ENCODE measurements around the gene ADSL.
A peak's percentile ranks its signal among the peaks of the same experiment; 100 is the strongest.

The ADSL gene

DNA sequence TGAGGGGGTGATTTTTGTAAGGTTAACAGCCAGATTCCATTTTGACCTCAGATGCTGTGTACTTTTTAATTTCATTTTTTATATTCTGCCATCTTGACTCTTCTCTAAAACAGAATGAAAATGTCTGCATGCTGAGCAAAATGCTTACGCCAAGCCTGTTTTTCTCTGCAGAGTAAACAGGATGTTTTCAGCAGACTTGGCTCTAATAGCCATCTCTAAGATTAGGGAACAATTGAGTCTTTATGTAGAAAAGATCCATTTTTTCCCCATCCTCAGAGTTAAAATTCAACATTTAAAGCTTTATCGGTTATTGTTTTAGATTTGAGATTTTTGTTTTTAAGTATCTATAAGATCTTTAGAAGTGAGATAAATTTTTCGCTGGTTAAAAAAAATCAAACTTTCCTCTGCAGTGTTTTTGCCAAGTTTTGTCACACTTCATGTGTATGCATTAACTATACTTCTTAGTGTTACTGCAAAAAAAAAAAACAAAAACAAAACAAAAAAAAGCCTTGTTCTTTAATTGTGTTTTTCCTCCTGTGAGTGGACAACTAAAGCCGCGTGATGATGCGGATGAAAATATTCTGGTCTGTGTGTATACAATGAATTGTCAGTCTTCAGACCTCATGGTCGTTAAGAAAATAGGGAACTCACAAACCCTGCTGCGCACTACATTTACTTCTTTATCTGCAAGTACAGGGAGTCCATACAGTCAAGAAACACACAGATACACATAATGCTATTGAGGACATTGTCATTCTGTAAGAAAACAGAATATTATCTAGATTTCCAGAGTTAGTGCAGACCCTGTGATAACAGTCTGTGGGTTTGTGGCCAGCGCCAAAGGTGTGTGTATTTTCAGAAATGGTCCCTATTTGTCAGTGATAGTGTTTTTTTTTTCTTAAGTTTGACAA, 17.5 kb upstream of the ADSL start:
- no peak for DNase-seq

DNA sequence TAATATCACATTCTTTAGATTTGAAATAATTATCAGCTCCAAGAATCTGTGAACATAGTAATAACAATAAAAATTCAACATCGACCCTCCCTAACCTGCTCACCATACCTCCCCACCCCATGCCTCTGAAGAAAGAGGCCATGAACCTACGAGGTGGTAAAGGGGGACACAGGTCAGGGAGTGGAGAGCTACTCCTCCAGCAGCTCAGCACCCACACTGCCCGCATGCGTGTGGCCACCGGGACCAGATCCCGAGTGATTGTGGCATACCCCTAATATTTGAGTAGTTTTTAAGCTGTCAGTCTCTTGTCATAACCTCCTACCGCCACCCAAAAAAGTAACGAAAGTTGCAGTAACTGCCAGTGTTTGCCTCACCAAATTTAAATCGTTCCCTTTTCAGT, 16.8 kb upstream of the ADSL start:
- no peak for DNase-seq

DNA sequence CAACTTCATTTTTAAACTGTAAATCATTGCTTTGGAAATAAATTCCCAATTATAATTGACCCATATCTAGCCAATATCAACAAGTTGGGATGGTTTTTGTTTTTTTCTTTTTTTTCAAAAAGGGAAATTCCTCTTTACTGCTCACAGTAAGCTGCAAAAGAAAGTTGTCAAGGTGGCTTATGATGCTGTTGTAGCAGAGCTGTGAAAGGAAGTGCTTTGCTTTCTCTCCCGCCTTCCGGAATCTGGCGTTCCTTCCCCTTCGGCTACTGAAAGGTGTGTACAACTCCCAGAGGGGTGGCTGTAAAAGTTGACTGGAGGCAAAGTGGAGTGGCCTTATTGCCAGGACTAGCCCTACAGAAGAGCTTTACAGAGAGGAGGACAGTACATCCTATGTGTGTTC, 16.2 kb upstream of the ADSL start:
- no peak for DNase-seq

DNA sequence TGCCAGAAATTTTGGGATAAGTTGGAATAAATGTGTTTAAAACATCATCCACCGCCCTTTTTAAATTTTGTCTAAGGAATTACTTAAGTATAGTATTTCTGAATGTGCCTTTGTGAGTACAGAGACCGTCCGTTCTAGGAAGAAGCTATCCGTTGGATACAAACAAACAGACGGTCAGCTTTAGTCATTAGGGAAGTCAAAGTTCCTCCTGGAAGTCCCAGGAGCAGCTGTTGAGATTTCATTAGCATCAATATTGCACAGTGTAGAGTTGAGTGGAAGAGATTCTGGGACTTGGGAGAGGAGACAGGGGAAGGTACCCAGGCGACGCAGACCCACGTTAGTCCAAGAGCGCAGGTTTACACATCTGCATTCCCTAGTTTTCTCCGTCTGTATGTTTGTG, 15.7 kb upstream of the ADSL start:
- no peak for DNase-seq

DNA sequence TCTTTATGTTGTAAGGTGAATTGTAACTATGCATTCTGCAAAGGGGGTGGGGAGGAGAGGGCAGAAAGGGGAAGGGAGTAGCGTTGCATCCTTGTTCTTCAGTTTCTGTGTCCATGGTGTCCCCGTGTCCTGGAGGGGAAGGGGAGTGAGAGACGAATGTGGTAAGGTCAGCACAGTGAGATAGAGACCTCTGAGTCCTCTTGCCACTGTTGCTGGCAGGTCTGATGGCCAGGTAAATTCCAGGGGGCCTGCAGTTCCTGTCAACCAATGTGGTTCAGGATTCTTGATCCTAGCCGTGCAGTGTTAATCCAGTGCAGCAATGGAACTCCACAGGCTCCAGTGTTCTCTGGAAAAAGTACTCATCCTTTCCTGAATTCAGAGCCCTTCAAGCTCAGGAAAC, 14.6 kb upstream of the ADSL start:
- no peak for DNase-seq

DNA sequence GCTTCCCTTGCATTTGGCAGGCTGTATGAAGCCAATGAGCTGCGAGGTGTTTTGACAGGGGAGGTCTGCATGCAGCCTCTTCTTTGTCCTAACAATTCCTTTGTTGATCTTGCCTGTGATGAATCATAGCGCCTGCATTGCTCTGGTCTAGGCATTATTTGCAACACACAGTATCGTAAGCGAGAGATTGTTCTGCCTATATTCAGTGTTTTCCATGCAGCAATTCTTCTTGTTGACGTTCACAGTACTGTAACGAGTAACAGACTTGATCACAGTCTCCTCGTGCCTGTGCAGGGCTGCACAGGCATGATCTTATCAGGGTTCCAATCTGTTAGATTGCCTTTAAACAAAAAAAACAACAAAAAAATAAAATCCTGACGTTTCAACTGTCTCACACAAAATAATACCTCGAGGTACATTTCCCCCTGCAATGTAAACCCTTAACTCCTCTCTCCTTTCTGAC, 13.9 kb upstream of the ADSL start:
- DNase-seq = peak; percentile 40

- no peak for DNase-seq
These were observed 12.2 kb upstream of the ADSL start for GRCh38 chr22:40334060-40334459.

- DNase-seq = no peak
These were observed 11.4 kb upstream of the ADSL start for GRCh38 chr22:40334899-40335298.

DNA sequence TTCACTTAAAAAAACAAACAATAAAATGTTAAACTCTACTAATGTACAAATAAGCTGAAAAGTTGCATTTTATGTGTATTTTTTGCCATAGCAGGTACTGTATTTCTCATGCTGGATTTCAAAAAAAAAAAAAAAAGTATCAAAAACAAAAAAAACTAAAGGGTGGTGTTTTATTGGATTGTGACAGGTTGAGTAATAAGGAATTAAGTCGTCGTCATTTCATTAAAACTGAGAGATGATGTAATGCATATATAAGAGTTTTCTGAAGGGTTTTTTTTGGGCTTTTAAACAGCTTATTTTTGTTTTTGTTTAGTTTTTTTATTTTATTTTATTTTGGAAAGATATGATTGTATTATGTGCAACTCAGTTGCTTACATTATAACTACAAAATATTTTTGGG, 10.9 kb upstream of the ADSL start:
- no peak for DNase-seq

- no peak for DNase-seq
These were observed 6.3 kb upstream of the ADSL start for GRCh38 chr22:40340044-40340443.

DNA sequence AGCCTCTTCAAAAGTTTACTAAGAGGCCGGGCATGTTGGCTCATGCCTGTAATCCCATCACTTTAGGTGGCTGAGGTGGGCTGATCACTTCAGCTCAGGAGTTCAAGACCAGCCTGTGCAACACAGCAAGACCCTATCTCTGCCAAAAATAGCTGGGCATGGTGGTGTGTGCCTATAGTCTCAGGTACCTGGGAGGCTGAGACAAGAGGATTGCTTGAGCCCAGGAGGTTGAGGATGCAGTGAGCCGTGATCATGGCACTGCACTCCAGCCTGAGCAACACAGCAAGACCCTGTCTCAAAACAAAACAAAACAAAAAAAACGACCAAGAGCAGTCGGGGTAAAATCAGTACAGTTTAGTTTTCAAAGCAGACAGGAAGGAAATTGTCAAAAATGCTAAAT, 4.7 kb upstream of the ADSL start:
- no peak for DNase-seq

DNA sequence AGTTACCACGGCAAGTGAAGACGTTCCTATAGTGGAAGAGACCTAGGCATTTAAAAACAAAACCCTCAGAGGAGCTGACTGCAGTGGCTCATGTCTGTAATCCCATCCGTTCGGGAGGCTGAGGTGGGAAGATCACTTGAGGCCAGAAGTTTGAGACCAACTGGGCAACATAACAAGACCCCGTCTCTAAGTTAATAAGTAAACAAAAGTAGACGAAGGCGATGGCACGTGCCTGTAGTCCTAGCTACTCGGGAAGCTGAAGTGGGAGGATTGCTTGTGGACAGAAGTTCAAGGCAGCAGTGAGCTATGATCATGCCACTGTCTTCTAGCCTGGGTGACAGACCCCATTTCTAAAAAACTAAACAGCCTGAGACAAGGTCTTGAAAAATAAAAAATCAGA, 3.8 kb upstream of the ADSL start:
- DNase-seq = no peak

- peak; percentile 51 for DNase-seq
These were observed 1.0 kb upstream of the ADSL start for GRCh38 chr22:40345271-40345670.

DNA sequence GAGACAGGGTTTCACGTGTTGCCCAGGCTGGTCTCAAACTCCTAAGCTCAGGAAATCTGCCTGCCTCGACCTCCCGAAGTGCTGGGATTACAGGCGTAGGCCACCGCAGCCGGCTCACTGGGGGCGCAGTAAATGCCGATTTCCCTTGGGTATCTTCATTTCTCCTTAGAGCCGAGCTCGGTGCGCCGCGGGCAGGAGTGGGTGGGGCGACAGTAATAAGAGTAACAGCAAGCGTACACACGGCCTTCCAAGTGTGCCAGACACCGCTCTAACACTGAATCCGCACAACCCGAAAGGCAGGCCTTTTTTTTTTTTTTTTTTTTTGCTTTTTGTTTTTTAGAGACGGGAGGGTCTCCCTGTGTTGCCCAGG, 500 bp upstream of the ADSL start:
- DNase-seq = peak; percentile 69

GRCh38 chr22:40347300-40347699, 1.0 kb downstream of the ADSL start:
- no peak for DNase-seq

GRCh38 chr22:40348025-40348658, 1.8 kb downstream of the ADSL start:
- peak; percentile 74 for DNase-seq

GRCh38 chr22:40352763-40353162, 6.5 kb downstream of the ADSL start:
- DNase-seq = no peak

DNA sequence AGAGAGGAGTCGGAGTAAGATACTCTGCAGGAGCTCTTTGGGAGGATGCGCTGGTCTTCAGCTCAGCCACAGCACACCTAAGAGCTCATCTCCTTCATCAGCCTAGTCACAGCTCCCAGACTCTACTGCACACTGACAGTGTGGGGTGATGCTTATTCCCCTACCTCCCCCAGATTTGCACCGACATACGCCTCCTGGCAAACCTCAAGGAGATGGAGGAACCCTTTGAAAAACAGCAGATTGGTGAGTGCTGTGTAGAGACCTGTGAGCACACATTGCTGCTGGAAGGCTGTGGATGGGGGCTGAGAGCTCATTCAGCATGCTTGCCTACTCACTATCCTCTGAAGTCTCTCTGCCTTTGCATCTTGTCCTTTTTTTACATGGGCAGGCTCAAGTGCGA, 14.8 kb downstream of the ADSL start:
- no peak for DNase-seq

DNA sequence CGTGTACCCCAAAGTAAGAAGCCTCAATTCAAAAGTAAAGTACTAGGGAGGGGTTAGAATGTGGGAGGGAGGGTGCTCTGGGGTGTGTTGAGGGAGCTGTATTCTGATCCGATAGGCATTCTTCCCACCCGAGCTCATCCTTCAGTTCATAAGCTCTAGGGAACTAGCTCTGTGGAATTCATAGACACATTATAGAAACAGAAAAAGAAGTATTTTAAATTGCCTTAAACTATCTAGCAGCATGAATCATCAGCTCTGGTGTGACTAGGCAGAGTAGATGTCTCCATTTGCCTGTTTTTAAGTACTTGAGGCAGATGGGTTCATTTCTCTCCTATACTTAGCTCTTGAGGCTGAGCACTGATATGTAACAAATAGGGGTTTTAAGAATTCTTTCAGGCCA, 16.8 kb downstream of the ADSL start:
- DNase-seq = no peak

- no peak for DNase-seq
These were observed 18.1 kb downstream of the ADSL start for GRCh38 chr22:40364431-40364830.

- DNase-seq = no peak
These were observed 19.8 kb downstream of the ADSL start for GRCh38 chr22:40366068-40366467.

GRCh38 chr22:40367342-40367741, 21.0 kb downstream of the ADSL start:
- no peak for DNase-seq

DNA sequence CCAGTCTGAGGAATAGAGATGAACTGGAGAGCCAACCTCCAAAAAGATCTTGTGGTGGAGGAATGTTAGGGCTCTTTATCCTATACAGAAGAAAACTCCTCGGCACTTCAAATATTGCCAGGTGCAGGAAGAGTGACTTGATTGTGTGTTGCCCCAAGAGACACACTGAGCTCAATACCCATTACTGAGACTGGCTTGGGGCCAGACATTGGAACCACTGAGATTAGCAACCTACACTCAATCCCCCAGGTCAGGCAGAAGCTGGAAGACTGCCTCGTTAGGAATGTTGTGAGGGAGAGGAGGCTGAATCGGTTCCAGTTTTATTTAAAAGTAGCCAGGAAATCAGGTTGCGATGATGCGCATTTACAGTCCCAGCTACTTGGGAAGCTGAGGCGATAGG, 21.7 kb downstream of the ADSL start:
- DNase-seq = no peak

GRCh38 chr22:40368836-40369235, 22.5 kb downstream of the ADSL start:
- DNase-seq = no peak

DNA sequence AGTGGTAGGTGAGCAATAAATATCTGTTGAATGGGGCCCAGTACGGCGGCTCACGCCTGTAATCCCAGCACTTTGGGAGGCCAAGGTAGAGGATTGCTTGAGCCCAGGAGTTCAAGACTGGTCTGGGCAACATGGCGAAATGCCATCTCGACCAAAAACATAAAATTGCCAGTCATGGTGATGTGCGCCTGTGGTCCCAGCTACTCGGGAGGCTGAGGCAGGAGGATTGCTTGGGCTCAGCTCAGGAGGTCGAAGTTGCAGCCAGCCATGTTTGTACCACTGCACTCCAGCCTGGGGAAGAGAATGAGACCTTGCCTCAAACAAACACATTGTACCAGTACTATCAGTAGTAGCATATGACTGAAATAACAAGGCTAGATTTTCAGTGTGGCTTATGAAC, 28.3 kb downstream of the ADSL start:
- no peak for DNase-seq
